HG03378 (cell line): ENCODE measurements around the gene TRAF3.

Experiments used
- ATAC-seq: cut with Tn5 transposase; IDR thresholded peaks from one replicate; pipeline ENCODE4 v1.9.1; 2021; ENCODE audit warnings: mild to moderate bottlenecking, moderate library complexity; ENCODE audit not compliant: unreplicated experiment

Gene TRAF3

DNA sequence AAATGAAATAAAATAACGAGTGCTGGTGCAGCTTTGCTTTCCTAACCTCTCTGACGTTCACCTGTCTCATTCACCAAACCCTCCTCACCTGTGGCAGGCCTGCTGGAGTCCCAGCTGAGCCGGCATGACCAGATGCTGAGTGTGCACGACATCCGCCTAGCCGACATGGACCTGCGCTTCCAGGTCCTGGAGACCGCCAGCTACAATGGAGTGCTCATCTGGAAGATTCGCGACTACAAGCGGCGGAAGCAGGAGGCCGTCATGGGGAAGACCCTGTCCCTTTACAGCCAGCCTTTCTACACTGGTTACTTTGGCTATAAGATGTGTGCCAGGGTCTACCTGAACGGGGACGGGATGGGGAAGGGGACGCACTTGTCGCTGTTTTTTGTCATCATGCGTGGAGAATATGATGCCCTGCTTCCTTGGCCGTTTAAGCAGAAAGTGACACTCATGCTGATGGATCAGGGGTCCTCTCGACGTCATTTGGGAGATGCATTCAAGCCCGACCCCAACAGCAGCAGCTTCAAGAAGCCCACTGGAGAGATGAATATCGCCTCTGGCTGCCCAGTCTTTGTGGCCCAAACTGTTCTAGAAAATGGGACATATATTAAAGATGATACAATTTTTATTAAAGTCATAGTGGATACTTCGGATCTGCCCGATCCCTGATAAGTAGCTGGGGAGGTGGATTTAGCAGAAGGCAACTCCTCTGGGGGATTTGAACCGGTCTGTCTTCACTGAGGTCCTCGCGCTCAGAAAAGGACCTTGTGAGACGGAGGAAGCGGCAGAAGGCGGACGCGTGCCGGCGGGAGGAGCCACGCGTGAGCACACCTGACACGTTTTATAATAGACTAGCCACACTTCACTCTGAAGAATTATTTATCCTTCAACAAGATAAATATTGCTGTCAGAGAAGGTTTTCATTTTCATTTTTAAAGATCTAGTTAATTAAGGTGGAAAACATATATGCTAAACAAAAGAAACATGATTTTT, 128.2 kb downstream of the TRAF3 start:
- ATAC-seq: no peak

DNA sequence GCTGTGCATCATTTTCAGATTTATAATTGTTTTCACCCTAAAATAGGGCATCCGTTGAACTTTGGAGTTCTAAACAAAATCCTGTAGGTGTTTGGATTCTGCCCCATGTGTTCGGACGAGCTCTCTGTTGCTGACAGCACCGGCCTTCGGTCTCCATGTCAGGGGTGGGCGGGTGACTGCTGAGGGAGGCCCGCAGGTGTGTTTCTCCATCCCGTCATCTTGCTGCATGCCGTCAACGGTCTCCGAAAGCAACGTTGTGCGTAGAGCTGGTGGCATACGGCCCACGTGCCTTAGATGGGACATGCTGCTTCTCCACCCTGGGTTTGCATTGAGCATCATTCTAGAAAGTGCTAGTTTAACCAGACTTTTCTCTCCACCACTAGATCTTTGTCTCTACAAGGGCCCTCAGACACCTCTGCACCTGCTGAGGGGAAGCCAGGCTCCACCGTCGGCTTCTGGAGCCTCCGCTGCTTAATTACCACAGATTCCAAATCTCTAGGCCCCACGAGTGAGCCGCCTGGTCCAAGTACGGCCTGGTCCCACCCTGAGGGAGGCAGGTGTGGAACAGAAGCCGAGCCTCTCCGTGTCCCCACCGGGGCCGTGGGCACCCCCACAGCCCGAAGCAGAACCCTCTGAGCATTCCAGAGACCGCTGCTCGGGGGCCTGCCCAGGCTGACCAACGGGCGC, 129.5 kb downstream of the TRAF3 start:
- ATAC-seq: no peak

DNA sequence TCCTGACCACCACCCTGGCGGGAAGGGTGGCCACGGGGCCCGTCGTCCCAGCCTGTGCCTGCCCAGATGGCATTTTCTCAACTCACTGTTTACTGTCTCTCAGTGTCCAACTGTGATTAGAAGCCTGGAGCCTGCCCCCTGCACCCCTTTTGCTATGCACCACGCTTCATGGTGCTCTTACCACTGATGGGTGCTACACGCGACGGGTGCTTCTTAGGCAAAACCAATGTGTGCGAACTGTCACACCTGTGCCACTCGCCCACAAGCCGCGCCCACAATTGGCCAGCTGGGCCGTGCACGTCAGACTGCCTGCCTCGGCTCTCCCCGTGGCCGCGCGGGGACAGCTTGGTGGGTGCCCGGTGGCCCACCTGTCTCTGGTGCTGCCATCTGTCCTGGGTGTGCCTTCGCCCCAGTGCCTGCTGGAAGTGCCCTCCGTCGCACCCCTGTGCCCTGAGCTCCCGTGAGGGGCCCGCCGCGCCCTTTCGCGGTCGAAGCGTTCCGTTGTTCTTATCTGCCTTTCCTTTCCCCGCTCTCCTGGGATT, 130.1 kb downstream of the TRAF3 start:
- no peak for ATAC-seq

DNA sequence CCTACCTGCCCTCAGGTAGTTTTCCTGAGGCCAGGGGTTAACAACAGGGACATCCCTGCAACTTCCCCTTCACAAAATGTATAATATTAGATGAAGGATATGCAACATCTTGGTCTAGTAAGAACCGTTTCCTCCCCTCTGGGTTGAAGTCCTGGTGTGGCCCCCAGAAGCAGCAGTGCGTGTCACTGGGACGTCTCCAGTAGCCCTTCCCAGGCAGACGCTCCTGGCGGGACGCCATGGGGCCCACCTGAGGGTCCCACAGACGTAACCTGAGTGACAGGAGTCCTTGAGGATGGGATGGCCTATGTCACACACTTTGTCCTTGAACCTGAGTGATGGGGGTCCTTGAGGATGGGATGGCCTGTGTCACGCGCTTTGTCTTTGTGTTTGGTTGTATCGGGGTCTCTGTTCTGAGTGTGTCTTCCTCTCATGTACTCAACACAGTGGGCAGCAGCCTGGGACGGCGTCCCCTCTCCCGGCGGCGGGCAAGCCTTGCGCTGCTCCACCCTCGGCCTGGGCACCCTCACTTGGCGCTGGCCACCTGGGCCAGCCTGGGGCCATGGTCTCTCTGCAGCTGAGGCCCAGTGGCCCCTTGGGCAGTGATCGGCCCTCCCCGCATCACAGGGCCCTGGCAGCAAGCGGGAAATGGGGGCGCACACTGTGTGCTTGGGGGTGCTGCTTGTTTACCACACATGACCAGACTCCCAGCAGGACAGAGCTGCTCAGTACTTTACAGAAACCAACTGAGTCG, 130.9 kb downstream of the TRAF3 start:
- ATAC-seq: no peak

DNA sequence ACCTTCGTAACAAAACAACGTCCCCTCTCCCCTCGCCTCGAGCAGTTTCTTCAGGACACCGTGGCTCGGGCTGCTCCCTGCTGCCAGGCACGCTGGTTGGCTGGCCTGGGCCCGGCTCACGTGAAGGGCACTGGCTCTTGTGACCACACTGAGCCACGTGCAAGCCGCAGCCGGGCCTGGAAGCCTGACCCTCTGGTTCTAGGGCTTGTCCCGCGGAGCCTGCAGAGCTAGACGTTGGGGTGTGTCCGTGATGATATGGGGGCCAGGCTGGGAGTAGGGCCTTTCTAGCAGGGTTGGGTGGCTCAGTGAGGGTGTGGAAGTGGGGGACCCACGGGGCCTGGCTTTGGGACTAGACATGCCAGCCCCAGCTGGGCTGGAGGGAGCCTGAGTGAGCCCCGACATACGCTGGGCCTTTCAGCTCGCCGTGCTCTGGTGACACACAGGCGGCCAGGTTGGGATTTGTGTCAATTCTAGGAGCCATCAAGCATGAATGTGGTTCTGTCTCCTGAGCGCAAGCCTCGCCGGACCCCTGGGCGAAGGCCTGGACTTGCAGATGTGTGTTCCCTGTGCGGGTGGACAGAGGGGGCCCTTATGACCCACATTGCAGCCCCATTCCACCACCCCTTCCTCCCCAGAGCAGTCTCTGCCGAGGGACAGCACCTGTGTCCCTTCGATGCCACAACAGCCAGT, 131.7 kb downstream of the TRAF3 start:
- no peak for ATAC-seq

DNA sequence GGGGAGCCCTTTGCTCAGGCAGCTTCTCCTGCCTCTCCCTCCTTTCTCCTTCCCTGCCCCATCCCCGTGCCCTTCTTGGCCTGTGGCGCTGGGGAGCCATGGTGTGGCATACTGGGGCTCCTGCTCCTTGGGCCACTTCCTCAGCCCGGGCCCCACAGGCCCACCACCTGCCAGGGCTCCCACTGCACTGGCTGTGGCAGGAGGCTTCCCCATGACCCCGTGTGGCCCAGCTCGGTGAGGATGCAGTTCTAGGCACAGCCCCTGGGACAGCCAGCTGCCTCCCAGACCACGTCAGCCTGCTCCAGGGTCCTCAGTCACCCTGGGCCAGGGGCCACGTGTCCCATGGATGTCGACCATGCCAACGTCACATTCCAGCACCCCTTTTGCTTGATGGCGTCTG, 132.2 kb downstream of the TRAF3 start:
- no peak for ATAC-seq

DNA sequence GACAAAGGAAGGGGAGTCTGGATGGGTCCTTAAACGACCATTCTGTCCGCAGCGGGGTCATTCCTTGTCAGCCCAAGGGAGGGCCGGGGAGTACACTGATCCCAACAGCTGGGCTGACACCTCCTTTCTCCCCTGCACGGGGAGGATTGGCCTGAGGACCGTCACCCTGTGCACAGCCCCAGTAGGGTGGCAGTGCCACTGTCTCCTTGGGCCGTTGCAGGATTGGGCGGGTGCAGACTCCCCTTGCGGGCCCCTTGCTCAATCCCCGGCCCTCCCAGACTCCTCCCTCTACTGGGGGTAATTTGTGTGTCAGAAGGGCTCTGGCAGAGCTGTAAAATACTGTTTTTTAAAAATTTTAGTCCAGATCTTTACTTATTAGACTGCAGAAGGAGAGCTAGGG, 132.7 kb downstream of the TRAF3 start:
- ATAC-seq: no peak

DNA sequence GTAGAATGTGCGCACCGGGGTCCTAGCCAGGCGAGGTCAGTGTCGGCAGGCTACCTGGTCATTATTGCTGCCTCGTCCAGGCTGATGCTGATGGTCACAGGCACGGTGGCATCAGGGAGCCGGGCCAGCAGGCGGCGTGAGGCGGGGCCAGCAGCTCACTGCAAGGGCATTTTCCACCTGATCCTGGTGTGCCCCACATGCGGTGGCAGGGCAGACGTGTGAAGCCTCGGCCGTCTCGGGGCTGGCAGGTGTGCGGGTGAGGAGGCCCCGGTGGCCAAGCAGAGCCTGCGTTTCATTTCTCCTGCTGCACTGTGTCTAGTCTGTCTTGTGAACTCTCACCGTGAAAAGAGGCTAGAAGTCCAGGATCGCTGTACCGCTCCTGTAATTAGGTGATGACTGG, 133.2 kb downstream of the TRAF3 start:
- no peak for ATAC-seq

DNA sequence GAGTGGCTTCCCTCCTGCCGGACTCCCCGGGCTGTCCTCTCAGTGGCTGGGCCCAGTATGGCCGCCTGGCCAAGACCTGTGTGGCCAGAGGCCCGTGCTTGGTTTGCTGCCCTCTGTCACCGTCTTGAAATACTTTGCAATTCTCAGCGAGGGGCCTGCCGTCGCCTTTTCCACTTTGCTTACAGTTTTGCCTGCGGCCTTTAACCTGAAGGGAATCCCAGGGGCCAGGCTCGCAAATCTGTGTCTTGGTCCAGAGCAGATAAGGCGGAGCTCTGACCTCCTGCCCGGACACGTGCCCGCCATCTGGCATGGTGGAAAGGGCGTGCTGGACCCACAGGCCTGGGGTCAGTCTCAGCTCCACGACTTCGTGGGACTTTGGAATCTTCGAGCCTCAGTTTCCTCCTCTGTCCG, 134.3 kb downstream of the TRAF3 start:
- no peak for ATAC-seq

DNA sequence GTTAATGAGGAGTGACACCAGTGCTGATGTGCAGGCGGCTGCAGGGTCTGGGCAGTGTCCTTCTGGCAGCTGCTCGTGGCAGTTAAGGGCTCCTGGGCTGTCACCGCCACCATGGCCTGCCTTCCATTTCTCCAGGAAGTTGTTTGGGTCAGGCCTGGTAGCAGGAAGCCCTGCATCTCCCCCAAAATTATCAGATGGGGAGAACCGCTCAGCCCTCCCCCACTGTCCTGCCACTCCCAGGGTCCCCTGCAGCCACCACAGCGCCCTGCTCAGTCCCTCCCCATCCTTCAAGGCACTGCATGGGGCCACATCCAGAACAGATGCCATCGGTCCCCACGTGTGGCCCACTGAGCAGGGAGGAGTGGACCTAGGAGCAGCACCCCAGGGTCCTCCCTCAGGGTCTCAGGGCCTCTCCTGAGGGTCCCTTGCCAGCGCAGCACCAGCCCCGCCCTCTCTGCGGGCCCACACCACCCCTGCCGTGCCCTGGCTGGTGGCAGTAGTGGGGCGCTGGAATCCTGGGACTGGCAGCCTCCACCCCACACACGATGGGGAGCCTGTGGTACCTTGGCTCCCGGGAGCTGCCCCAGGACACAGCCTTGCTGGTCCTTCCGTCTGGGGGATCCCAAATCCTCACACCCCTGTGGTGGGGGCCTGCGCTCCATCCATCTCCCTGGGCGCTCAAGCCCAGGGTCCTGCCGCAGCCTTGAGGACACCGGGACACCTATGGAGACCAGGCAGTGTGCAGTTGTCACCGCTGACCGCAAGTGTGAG, 134.9 kb downstream of the TRAF3 start:
- no peak for ATAC-seq

DNA sequence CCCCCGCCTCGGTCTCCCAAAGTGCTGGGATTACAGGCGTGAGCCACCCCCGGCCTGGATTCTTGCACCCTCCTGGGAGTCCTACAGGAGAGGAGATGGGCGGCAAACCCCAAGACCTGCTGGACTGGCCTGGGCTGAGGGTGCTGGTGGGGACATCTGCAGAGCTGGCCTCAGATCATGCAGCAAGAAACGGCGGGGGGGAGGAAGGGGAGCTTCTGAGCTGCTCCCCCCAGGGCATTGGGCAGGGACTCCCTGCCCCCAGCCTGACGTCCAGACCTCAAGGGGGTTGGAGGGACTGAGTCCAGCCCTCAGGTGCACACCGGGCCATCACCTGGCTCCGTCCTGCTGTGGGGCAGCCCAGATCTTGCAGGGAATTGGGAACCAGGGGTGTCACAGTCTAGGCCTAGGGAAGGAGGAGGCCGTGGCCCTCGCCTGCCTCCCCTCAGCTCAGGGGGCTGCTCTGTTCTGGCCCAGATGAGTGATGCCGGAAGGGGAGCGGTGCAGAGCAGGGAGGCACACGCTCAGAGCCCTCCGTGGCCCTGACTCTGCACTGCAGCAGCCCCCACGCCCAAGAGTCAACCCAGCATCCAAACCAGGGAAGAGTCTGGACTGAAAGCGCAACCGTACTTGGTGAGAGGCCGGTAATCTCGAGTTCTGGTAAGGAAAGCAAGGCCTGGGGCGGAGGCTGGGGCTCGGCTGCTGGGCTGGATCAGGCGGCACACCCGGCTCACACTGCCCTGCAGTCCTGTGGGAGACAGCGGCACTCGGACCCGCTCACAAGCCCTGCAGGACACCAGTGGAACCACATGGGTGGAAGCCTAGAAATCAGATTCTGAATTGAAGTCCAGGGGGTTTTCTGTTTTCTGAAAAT, 136.3 kb downstream of the TRAF3 start:
- no peak for ATAC-seq

DNA sequence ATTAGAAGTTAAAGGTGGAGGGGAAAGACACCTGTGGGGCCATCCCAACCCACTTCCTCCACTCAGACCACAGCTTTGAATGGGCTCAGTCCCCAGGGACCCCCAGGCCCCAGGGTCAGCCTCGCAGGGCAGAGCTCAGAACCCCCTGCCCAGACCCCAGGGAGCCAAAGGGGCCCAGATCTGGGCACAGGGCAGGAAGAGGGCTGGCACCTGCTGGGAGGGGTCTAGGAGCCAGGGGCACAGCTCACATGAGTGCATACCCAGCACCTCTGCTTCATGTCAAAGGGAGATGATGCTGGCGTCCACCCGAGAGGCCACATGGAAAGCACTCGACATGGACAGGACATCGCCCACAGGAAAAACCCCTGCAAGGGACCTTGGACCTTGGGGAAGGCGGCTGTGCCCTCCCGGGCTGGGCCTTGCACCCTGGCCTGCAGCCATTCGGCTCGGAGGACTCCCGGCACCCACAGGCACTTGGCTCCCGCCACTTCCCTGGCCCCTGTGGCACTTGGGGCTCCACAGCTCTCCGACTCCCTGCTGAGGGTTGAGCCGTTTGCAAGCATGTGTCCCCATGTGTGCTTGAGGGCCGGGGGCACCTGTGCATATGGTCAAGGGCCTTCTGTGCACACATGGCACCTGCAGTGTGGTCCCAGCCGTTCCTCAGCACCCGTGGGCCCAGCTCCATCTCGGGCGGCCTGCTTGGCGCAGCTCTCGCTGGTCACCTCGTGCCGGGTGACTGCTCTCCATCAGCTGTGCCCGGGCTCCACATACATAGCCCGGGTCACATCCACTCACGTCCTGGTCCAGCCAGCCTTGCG, 137.4 kb downstream of the TRAF3 start:
- no peak for ATAC-seq

DNA sequence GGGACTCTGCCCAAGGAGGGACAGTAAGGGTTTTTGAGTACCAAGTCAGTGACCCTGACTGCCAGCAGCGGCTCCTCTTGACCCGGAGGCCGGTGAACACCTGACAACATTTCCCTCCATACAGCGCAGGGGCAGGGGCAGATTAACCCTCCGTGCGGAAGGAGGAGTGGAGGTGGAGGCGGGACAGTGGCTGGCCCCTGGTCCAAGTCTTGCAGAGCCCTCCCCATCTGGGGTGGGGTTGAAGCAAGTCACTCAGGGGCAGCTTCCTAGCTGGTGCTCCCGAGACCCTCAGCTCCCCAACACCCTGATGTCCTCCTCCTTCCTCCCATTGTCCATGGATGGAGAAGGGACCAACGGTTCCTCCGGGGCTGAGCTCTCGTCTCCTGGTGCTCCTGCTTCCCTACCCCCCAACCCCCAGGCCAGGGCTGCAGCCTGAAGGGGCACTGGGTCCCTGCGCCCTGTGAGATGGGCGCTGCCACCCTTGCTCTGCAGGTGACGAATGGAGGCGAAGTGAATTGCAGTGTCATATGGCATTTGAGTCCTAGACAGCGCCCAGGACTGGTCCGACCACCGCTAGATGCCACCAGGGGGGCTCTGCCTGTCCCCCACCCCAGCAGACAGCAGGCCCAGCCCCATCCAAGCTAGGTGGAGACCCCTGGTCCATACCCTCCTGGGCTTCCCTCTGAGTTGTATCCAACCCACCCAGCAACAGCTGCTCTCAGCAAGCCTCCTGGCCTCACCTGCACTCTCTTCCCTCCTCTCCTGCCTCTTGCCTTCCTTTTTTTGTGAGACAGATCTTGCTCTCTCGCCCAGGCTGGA, 138.3 kb downstream of the TRAF3 start:
- ATAC-seq: no peak

DNA sequence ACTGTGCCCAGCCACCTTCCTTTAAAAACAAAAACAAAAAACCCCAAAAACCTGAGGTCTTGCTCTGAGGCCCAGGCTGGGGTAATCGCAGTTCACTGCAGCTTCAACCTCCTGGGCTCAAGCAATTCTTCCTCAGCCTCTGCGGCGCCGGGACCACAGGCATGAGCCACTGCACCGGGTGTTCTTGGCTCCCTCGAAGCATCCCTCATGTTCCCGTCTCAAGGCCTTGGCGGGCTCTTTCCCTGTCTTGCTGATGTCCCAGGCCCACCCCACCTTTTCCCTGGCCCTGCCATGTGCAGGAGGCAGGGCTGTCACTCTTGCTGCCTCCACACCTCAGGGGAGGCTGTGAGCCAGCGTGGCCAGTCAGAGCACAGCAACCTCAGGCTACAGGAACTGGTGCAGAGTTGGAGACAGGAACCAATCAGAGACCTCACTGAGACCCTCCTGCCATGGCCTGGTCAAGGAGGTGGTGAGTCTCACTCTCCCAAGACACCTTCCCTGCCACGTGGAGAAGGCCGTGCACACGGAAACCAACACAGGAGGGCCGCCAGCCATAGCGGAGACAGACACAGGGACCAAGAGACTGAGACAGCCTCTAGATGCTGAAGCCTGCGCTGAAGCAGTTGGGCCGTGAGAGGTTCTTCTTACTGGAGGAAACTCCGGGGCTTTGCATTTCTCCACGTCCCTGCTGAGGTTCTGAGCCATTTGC, 139.3 kb downstream of the TRAF3 start:
- no peak for ATAC-seq

DNA sequence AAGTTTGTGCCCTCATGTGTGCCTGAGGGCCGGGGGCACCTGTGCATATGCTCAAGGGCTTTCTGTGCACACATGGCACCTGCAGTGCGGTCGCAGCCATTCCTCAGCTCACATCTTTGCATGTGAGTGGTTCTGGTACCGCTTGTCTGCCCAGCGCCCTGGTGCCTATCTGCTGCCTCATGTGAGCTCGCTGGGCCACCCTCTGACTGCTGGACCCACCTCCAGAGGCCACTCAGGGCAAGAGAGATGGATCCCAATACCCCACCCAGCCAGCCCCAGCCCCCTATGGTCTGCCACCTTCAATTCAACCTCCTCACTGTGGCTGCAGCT, 139.8 kb downstream of the TRAF3 start:
- no peak for ATAC-seq

DNA sequence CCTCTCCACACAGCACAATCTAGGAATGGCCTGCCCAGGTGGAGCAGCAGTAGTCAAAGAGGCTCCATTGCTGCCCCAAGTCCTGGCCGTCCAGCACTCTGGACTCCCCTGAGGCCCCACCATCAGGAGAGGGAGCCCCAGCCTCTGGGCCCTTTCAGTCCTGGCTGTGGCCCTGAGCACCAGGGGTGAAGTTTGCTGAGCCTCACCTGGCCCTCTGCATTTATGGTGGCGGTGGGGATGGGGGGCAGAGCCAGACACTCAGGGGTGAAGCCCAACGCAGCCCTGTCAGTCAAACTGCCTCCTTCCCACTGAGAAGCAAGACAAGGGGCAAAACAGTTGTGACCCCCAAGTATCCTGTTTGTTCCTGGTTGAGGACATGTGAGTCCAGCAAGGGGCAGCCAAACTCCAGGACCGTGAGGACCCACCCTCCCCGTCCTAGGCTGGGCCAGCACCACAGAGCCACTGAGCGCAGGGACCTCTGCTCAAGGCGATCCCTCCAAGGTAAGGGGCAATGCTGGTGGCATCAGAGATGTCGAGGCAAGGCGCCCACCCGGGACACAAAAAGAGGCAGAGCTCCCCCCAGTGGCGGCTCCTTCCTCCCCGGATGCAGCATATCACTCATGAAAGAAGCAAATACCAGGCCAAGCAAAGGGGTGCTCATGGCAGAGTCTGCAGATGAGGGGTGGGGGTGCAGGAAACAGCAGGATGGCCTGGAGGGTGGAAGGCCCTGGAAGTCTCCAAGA, 140.4 kb downstream of the TRAF3 start:
- ATAC-seq: no peak
